HTERT RPE-1 (cell line): ENCODE measurements around the gene VAMP8.
"Not testable (repeated sequence)": the region's sequence is repeated elsewhere in the genome, so short reads cannot be mapped to it uniquely, and the experiment has no call there.

ENCODE experiments used
- in situ Hi-C: fragments of 300-500 bp; cut with MboI; formaldehyde crosslinking; loops from 4 replicates; pipeline ENCODE4 v1.14.3; 2020; ENCODE audit warnings: low sequenced_read_pairs

VAMP8 gene

GRCh38 chr2:85579266-85579935 is 2.0 kb downstream of the VAMP8 start:
- in situ Hi-C loops, result no loop called here

- in situ Hi-C loops, result no loop called here
These were observed 2.8 kb downstream of the VAMP8 start for GRCh38 chr2:85580206-85580605.

- in situ Hi-C loops, result no loop called here
These were observed 5.1 kb downstream of the VAMP8 start for GRCh38 chr2:85582492-85582891.

GRCh38 chr2:85583667-85584353 is 6.4 kb downstream of the VAMP8 start:
- in situ Hi-C loops, result no loop called here

GRCh38 chr2:85584354-85584856 is 7.0 kb downstream of the VAMP8 start, which contains the start of gene VAMP5:
Gene VAMP5, plus strand, starts transcription at chr2:85584431. Its CDS starts 60 bp downstream, at chr2:85584491.
- in situ Hi-C loops, result no loop called here

GRCh38 chr2:85584857-85585780 is 7.7 kb downstream of the VAMP8 start:
- in situ Hi-C loops, result no loop called here

- in situ Hi-C loops, result no loop called here
These were observed 8.4 kb downstream of the VAMP8 start for GRCh38 chr2:85585781-85586105.

- in situ Hi-C loops, result no loop called here
These were observed 10.8 kb downstream of the VAMP8 start for GRCh38 chr2:85588236-85588635.

- in situ Hi-C loops, result no loop called here
These were observed 11.3 kb downstream of the VAMP8 start for GRCh38 chr2:85588645-85589044.

GRCh38 chr2:85589181-85589580 is 11.8 kb downstream of the VAMP8 start:
- in situ Hi-C loops, result no loop called here

- in situ Hi-C loops, result no loop called here
These were observed 12.8 kb downstream of the VAMP8 start for GRCh38 chr2:85589982-85590791.

GRCh38 chr2:85590950-85591349 is 13.6 kb downstream of the VAMP8 start:
- in situ Hi-C loops, result no loop called here

GRCh38 chr2:85591563-85591962 is 14.2 kb downstream of the VAMP8 start:
- in situ Hi-C loops, result no loop called here

GRCh38 chr2:85592299-85592698 is 14.9 kb downstream of the VAMP8 start:
- in situ Hi-C loops, result not testable (repeated sequence)

GRCh38 chr2:85593023-85593422 is 15.6 kb downstream of the VAMP8 start:
- in situ Hi-C loops, result no loop called here

GRCh38 chr2:85594715-85595300 is 17.4 kb downstream of the VAMP8 start:
- in situ Hi-C loops, result no loop called here

- in situ Hi-C loops, result no loop called here
These were observed 18.1 kb downstream of the VAMP8 start, which contains the start of gene RNF181 for GRCh38 chr2:85595301-85596025. Gene RNF181, plus strand, starts transcription at chr2:85595745. Its CDS starts 19 bp downstream, at chr2:85595764.

GRCh38 chr2:85596026-85596333 is 18.6 kb downstream of the VAMP8 start:
- in situ Hi-C loops, result no loop called here

- in situ Hi-C loops, result no loop called here
These were observed 19.2 kb downstream of the VAMP8 start for GRCh38 chr2:85596486-85597143.
